Neural progenitor cell (in vitro differentiated cells): Measurements from ENCODE around the gene WDR70. TPM values are rescaled to one million over a fixed set of nuclear protein-coding genes. Genes with fewer than 3 reads are reported as not detected.

ENCODE experiments used
- DNase-seq: peaks from one replicate; pipeline ENCODE4 v3.0.0-alpha.2; 2016; ENCODE audit warnings: low spot score
- H2AFZ ChIP-seq: fragments of 200-600 bp; sonication (generic); replicated peaks from 2 replicates; pipeline ENCODE4 v1.6.1; 2016; ENCODE audit warnings: antibody characterized with exemption
- H3F3A ChIP-seq: fragments of 200-600 bp; sonication (generic); 2 replicates; pipeline ENCODE4 v1.6.1; 2016; ENCODE audit warnings: antibody characterized with exemption, low read depth
- H3K27ac ChIP-seq: fragments of 200-600 bp; sonication (generic); 2 replicates; pipeline ENCODE4 v1.5.1; 2016; ENCODE audit warnings: mild to moderate bottlenecking
- H3K27me3 ChIP-seq: fragments of 200-600 bp; sonication (generic); 2 replicates; pipeline ENCODE4 v1.6.1; 2016; ENCODE audit warnings: mild to moderate bottlenecking, moderate library complexity
- H3K36me3 ChIP-seq: fragments of 200-600 bp; sonication (generic); 2 replicates; pipeline ENCODE4 v1.5.1; 2016
- H3K4me1 ChIP-seq: fragments of 200-600 bp; sonication (generic); 2 replicates; pipeline ENCODE4 v1.6.1; 2016; ENCODE audit warnings: mixed run types
- H3K4me2 ChIP-seq: fragments of 200-600 bp; sonication (generic); 2 replicates; pipeline ENCODE4 v1.6.1; 2016
- H3K4me3 ChIP-seq: fragments of 200-600 bp; sonication (generic); 2 replicates; pipeline ENCODE4 v1.5.1; 2016
- H3K79me2 ChIP-seq: fragments of 200-600 bp; sonication (generic); 2 replicates; pipeline ENCODE4 v1.6.1; 2016; ENCODE audit warnings: low read depth
- H3K9ac ChIP-seq: fragments of 200-600 bp; sonication (generic); 2 replicates; pipeline ENCODE4 v1.6.1; 2016
- H3K9me3 ChIP-seq: fragments of 200-600 bp; sonication (generic); 2 replicates; pipeline ENCODE4 v1.5.1; 2016; ENCODE audit warnings: low read depth
- H4K20me1 ChIP-seq: fragments of 200-600 bp; sonication (generic); 2 replicates; pipeline ENCODE4 v1.6.1; 2016; ENCODE audit warnings: low read depth
- H3K27ac Mint-ChIP-seq: 3 replicates; pipeline ENCODE4 v1.8.0; 2021; ENCODE audit warnings: mixed read lengths
- H3K27me3 Mint-ChIP-seq: 2 replicates; pipeline ENCODE4 v1.8.0; 2022; ENCODE audit warnings: low read depth, mild to moderate bottlenecking, inconsistent platforms, moderate library complexity, mixed read lengths; ENCODE audit not compliant: insufficient read depth
- H3K36me3 Mint-ChIP-seq: 3 replicates; pipeline ENCODE4 v1.8.0; 2021; ENCODE audit warnings: mixed read lengths
- H3K4me1 Mint-ChIP-seq: 3 replicates; pipeline ENCODE4 v1.8.0; 2021; ENCODE audit warnings: mixed read lengths
- H3K4me3 Mint-ChIP-seq: 3 replicates; pipeline ENCODE4 v1.8.0; 2021; ENCODE audit warnings: mild to moderate bottlenecking, moderate library complexity, mixed read lengths
- H3K9me3 Mint-ChIP-seq: 3 replicates; pipeline ENCODE4 v1.8.0; 2020; ENCODE audit warnings: mixed read lengths
- CTCF ChIP-seq: fragments of 200-600 bp; sonication (generic); IDR thresholded peaks from 2 replicates; pipeline ENCODE4 v1.5.1; 2017; ENCODE audit warnings: antibody characterized with exemption, mild to moderate bottlenecking
- EZH2 ChIP-seq: fragments of 200-600 bp; sonication (generic); IDR thresholded peaks from 2 replicates; pipeline ENCODE4 v1.6.1; 2017; ENCODE audit warnings: antibody characterized with exemption, mild to moderate bottlenecking, moderate library complexity
- EZH2phosphoT487 ChIP-seq: fragments of 200-600 bp; sonication (generic); IDR thresholded peaks from 2 replicates; pipeline ENCODE4 v1.6.1; 2017; ENCODE audit warnings: antibody characterized with exemption
- total RNA-seq: library from RNA; depleted of rRNA; stranded (reverse); fragments of >200 nt; gene quantifications from 2 replicates; pipeline ENCODE4 v1.2.3, GENCODE V29; 2015; ENCODE audit warnings: low replicate concordance

Gene WDR70
- total RNA-seq, 1 donor from 2014 or later = 46.2 TPM

GRCh38 chr5:37739817-37740261 is 360.7 kb downstream of the WDR70 start:
- DNase-seq = no peak
- Histone ChIP-seq H3K4me1 (no peaks in the 10 kb centered on the region), H3K4me2 (no peak overlapping the region), H3K9ac (no peak overlapping the region), H3K36me3 (no peaks in the 10 kb centered on the region), H4K20me1 (no peaks in the 10 kb centered on the region), H3K79me2 (no peaks in the 10 kb centered on the region), H3K27ac (no peak overlapping the region), H2AFZ (no peak overlapping the region), H3F3A (no peaks in the 10 kb centered on the region), H3K27me3 (no peaks in the 10 kb centered on the region), H3K4me3 (no peak overlapping the region), H3K9me3 (no peaks in the 10 kb centered on the region)
- TF ChIP-seq EZH2 (no peak), EZH2phosphoT487 (no peak), CTCF (no peak)
- peaks cover 10% of the 10 kb centered on the region for H3K9me3 Mint-ChIP-seq
- no peak overlapping the region for H3K4me3 Mint-ChIP-seq
- no peak overlapping the region for H3K27ac Mint-ChIP-seq
- H3K36me3 Mint-ChIP-seq = peaks cover 27% of the 10 kb centered on the region
- H3K4me1 Mint-ChIP-seq = peaks cover 34% of the 10 kb centered on the region
- H3K27me3 Mint-ChIP-seq = no peaks in the 10 kb centered on the region

GRCh38 chr5:37740331-37741066 is 361.4 kb downstream of the WDR70 start:
- Histone ChIP-seq H3K27ac (no peak overlapping the region), H2AFZ (no peak overlapping the region), H3K9ac (no peak overlapping the region), H3K9me3 (no peaks in the 10 kb centered on the region), H3F3A (no peaks in the 10 kb centered on the region), H3K4me2 (no peak overlapping the region), H4K20me1 (no peaks in the 10 kb centered on the region), H3K27me3 (no peaks in the 10 kb centered on the region), H3K36me3 (no peaks in the 10 kb centered on the region), H3K4me3 (no peak overlapping the region), H3K4me1 (no peaks in the 10 kb centered on the region), H3K79me2 (no peaks in the 10 kb centered on the region)
- Mint-ChIP-seq H3K4me1 (peaks cover 32% of the 10 kb centered on the region), H3K27me3 (no peaks in the 10 kb centered on the region), H3K27ac (no peak overlapping the region), H3K4me3 (no peak overlapping the region), H3K9me3 (peaks cover 14% of the 10 kb centered on the region), H3K36me3 (peaks cover 27% of the 10 kb centered on the region)
- DNase-seq = no peak
- no peak for TF ChIP-seq EZH2phosphoT487
- TF ChIP-seq CTCF = no peak
- TF ChIP-seq EZH2 = no peak

- Mint-ChIP-seq H3K9me3 (peaks cover 22% of the 10 kb centered on the region), H3K4me1 (peaks cover 21% of the 10 kb centered on the region), H3K4me3 (no peak overlapping the region), H3K27ac (no peak overlapping the region), H3K27me3 (no peaks in the 10 kb centered on the region), H3K36me3 (peaks cover 27% of the 10 kb centered on the region)
- TF ChIP-seq EZH2 = no peak
- no peak for TF ChIP-seq EZH2phosphoT487
- TF ChIP-seq CTCF = no peak
- Histone ChIP-seq H3F3A (no peaks in the 10 kb centered on the region), H3K9me3 (no peaks in the 10 kb centered on the region), H3K4me3 (no peak overlapping the region), H3K27me3 (no peaks in the 10 kb centered on the region), H4K20me1 (no peaks in the 10 kb centered on the region), H3K36me3 (no peaks in the 10 kb centered on the region), H3K4me2 (no peak overlapping the region), H3K4me1 (no peaks in the 10 kb centered on the region), H3K27ac (no peak overlapping the region), H3K79me2 (no peaks in the 10 kb centered on the region), H2AFZ (no peak overlapping the region), H3K9ac (no peak overlapping the region)
- DNase-seq = no peak
Observed at GRCh38 chr5:37742111-37742510, 363.0 kb downstream of the WDR70 start.
